ENCODE data around the gene APBB2. TPM values are rescaled to one million over a fixed set of nuclear protein-coding genes. Genes with fewer than 3 reads are reported as not detected.

APBB2 gene
- total RNA-seq, 3 donors from 2014 or later (not counting 1 experiment from before 2014, with no cell fraction given), result 0.38 to 0.48 TPM; not detected in 1

DNA sequence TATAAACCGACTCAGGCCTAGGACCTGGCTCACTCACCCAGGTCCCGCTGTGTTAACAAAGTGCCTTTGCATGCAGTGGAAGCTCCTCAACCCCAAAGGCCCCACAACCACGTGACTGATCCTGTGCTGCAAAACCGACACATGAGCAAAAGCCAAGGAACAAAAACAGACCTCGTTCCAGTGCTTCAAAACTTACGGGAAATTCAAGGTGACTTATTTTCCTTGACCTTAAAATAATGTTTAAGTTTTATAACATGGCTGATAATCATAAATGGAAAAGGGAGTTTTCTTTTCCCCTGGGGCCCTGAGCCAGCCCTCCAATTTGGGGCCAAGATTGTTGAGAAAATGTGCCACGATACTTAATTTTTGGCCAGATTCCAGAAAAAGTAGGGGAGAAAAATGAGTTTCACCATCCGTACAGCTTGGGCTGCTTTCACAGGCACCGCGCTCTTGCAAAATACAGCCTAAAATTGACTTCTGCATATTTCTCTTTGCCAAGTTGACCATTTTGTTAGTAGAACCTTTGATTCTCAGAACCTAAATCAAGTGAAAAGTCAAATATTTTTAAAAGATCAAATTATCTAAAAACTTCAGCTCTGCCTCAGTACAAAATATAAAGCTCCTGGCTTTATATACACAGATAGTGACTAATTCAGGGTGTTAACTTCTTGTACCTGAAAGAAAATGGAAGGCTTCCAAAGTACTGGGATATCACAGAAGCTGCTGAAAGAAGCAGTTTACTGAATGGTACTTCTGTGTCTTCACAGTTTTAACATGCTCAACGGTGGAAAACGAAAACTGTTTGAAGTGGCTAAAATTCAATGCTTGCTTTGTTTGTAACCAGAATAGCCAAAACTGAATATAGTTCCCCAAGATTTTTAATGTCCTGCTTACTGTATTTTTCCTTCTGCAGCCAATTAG, 93.8 kb downstream of the APBB2 start:
- Histone ChIP-seq H3K9me3 (ENCODE audit: control insufficient read depth, insufficient read depth, low read length) (no peaks in the 10 kb centered on the region), H3K27ac (ENCODE audit: low read length) (no peak overlapping the region), H3K27me3 (ENCODE audit: control insufficient read depth, insufficient read depth, low read length) (no peaks in the 10 kb centered on the region), H3K36me3 (ENCODE audit: control insufficient read depth, insufficient read depth, low read length) (no peaks in the 10 kb centered on the region), H3K4me3 (ENCODE audit: low read length) (no peak overlapping the region), H3K4me1 (ENCODE audit: control insufficient read depth, insufficient read depth, low read length) (no peaks in the 10 kb centered on the region)
- ATAC-seq, result no peak
- H3K27me3 Mint-ChIP-seq (ENCODE audit: low read depth in 2 of 2), result no peaks in the 10 kb centered on the region
- H3K9me3 Mint-ChIP-seq, result peaks cover 0 to 2% of the 10 kb centered on the region in 2 donors
- H3K36me3 Mint-ChIP-seq, result no peaks in the 10 kb centered on the region
- TF ChIP-seq, protein P1, sequence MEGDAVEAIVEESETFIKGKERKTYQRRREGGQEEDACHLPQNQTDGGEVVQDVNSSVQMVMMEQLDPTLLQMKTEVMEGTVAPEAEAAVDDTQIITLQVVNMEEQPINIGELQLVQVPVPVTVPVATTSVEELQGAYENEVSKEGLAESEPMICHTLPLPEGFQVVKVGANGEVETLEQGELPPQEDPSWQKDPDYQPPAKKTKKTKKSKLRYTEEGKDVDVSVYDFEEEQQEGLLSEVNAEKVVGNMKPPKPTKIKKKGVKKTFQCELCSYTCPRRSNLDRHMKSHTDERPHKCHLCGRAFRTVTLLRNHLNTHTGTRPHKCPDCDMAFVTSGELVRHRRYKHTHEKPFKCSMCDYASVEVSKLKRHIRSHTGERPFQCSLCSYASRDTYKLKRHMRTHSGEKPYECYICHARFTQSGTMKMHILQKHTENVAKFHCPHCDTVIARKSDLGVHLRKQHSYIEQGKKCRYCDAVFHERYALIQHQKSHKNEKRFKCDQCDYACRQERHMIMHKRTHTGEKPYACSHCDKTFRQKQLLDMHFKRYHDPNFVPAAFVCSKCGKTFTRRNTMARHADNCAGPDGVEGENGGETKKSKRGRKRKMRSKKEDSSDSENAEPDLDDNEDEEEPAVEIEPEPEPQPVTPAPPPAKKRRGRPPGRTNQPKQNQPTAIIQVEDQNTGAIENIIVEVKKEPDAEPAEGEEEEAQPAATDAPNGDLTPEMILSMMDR (IDR thresholded peaks at IDR 0.05), result no peak
- DNase-seq, result no peak
- no peak overlapping the region for H3K4me3 Mint-ChIP-seq
- intact Hi-C loops (cut with micrococcal nuclease), result no loop called here
- WGBS (ENCODE audit: insufficient coverage), result 90% methylated on average over 12 of the region's 12 CpGs
- no peak overlapping the region for H3K27ac Mint-ChIP-seq
- no peaks in the 10 kb centered on the region for H3K4me1 Mint-ChIP-seq

DNA sequence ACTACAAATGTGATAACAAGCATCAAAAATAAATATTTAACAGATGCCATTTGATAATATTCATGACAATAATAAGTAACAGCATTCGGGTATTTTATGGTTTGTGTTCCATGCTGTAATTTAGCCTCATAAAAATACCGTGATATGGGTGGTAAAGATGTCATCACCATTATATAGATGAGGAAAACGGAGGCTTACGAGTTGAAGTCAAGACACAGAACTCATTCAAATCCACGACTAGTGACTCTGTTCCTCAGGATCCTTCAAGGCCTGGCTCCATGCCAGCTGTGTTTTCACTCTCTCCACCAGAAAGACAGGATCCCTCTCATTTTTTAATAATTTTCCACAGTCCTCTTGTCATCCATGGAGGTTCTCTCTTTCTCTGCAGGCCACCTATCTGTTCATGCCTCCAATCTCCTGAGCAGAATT, 94.5 kb downstream of the APBB2 start:
- Histone ChIP-seq H3K27me3 (ENCODE audit: control insufficient read depth, insufficient read depth, low read length) (no peaks in the 10 kb centered on the region), H3K9me3 (ENCODE audit: control insufficient read depth, insufficient read depth, low read length) (no peaks in the 10 kb centered on the region), H3K27ac (ENCODE audit: low read length) (no peak overlapping the region), H3K4me1 (ENCODE audit: control insufficient read depth, insufficient read depth, low read length) (no peaks in the 10 kb centered on the region), H3K36me3 (ENCODE audit: control insufficient read depth, insufficient read depth, low read length) (no peaks in the 10 kb centered on the region), H3K4me3 (ENCODE audit: low read length) (no peak overlapping the region)
- ATAC-seq (no peak), DNase-seq (no peak)
- Mint-ChIP-seq H3K36me3 (no peaks in the 10 kb centered on the region), H3K4me1 (no peaks in the 10 kb centered on the region), H3K27me3 (ENCODE audit: low read depth in 2 of 2) (no peaks in the 10 kb centered on the region), H3K4me3 (no peak overlapping the region), H3K9me3 (peaks cover 0 to 2% of the 10 kb centered on the region in 2 donors), H3K27ac (no peak overlapping the region)
- TF ChIP-seq, protein P1 (IDR thresholded peaks at IDR 0.05), result no peak
- intact Hi-C loops (cut with micrococcal nuclease), result no loop called here
- 92% methylated on average over 4 of the region's 5 CpGs for WGBS (ENCODE audit: insufficient coverage)

DNA sequence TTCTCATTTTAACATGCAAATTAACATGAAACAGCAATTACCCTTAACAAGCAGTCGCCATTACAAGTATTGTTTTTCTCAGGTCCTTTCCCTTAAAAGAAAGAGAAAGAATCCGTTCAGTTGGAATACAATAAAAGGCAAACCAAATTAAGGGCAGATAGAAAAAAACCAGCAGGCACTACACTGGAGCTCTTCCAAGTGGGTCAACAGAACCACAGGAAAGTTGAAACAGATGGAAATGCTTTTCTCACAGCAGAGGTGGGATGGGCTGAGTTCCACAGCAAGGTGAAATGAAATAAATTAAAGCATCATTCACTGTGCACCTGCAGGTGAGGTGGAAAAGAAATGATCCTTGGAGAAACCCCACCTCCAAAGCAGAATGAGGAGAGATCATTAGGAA, 102.6 kb downstream of the APBB2 start:
- DNase-seq, result no peak
- ATAC-seq, result no peak
- Histone ChIP-seq H3K27ac (ENCODE audit: low read length) (no peak overlapping the region), H3K27me3 (ENCODE audit: control insufficient read depth, insufficient read depth, low read length) (no peaks in the 10 kb centered on the region), H3K4me3 (ENCODE audit: low read length) (no peak overlapping the region), H3K4me1 (ENCODE audit: control insufficient read depth, insufficient read depth, low read length) (no peaks in the 10 kb centered on the region), H3K9me3 (ENCODE audit: control insufficient read depth, insufficient read depth, low read length) (no peaks in the 10 kb centered on the region), H3K36me3 (ENCODE audit: control insufficient read depth, insufficient read depth, low read length) (no peaks in the 10 kb centered on the region)
- Mint-ChIP-seq H3K4me3 (no peak overlapping the region), H3K9me3 (peaks cover 0 to 2% of the 10 kb centered on the region in 2 donors), H3K36me3 (no peaks in the 10 kb centered on the region), H3K4me1 (no peaks in the 10 kb centered on the region), H3K27ac (no peak overlapping the region), H3K27me3 (ENCODE audit: low read depth in 2 of 2) (no peaks in the 10 kb centered on the region)
- intact Hi-C loops (cut with micrococcal nuclease), result no loop called here
- TF ChIP-seq, protein P1 (IDR thresholded peaks at IDR 0.05), result no peak
- WGBS (ENCODE audit: insufficient coverage), result 95% methylated on average over 2 of the region's 2 CpGs

All from natural killer cell (primary cell).